ENCODE results near the gene FURIN. TPM values are rescaled to one million over a fixed set of nuclear protein-coding genes. Genes with fewer than 3 reads are reported as not detected.

Gene FURIN
- polyA plus RNA-seq, 2 of the 4 experiments (the other 2 are of a cell fraction): 16.8 to 33.3 TPM

- ChIA-PET CTCF (interaction anchor here (1.1 to 3.0 kb wide), 2 partner anchors 30 to 56 kb away, joined by 3 to 11 read pairs; no protein-coding TSS in a partner anchor), POLR2A (no interaction called here)
- TF ChIP-seq CBX2 (IDR thresholded peaks at IDR 0.05; ENCODE audit: borderline replicate concordance, low read depth) (no peak), FOSB (CRISPR knock-in tag; IDR thresholded peaks at IDR 0.05) (no peak), USF2 (IDR thresholded peaks at IDR 0.05) (no peak), ZFP36 (IDR thresholded peaks at IDR 0.05; ENCODE audit: borderline replicate concordance, partially characterized antibody) (no peak), EHF (CRISPR knock-in tag; IDR thresholded peaks at IDR 0.05) (no peak), EP300 (IDR thresholded peaks at IDR 0.05) (no peak), HOXA7 (CRISPR knock-in tag; IDR thresholded peaks at IDR 0.05) (no peak), RCOR1 (IDR thresholded peaks at IDR 0.05; ENCODE audit: low read depth, low read length) (no peak), SMC3 (IDR thresholded peaks at IDR 0.05) (no peak), ZNF302 (CRISPR knock-in tag; IDR thresholded peaks at IDR 0.05) (no peak), CBX8 (IDR thresholded peaks at IDR 0.05) (no peak)
- TF ChIP-seq, protein P1, sequence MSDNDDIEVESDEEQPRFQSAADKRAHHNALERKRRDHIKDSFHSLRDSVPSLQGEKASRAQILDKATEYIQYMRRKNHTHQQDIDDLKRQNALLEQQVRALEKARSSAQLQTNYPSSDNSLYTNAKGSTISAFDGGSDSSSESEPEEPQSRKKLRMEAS (IDR thresholded peaks at IDR 0.05): no peak
- Histone ChIP-seq H3K27ac (no peak overlapping the region), H3K4me3 (no peak overlapping the region), H3K4me2 (no peak overlapping the region), H3K4me1 (no peaks in the 10 kb centered on the region), H3K9me3 (no peaks in the 10 kb centered on the region)
- FAIRE-seq (no peak), DNase-seq (ENCODE audit: low read depth in 1 of 2, low spot score in 1 of 2) (no peak), ATAC-seq (no peak; a peak in 1 of 6 replicates)
- WGBS (ENCODE audit: missing lambda C conversion rate): 81% methylated on average over 15 of the region's 15 CpGs
Observed at GRCh38 chr15:90829942-90830440, 38.4 kb upstream of the FURIN start.

- ATAC-seq (no peak), DNase-seq (ENCODE audit: low read depth in 1 of 2, low spot score in 1 of 2) (no peak), FAIRE-seq (no peak)
- 65% methylated on average over 5 of the region's 5 CpGs for WGBS (ENCODE audit: missing lambda C conversion rate)
- Histone ChIP-seq H3K27ac (no peak overlapping the region), H3K4me3 (no peak overlapping the region), H3K9me3 (no peaks in the 10 kb centered on the region), H3K4me1 (peaks cover 10% of the 10 kb centered on the region), H3K4me2 (no peak overlapping the region)
- TF ChIP-seq ZC3H11A (IDR thresholded peaks at IDR 0.05) (no peak), MAZ (IDR thresholded peaks at IDR 0.05; ENCODE audit: borderline replicate concordance, low read depth, low read length) (no peak), ELK1 (IDR thresholded peaks at IDR 0.05; ENCODE audit: low read depth, low read length) (no peak), GATA3 (IDR thresholded peaks at IDR 0.05; ENCODE audit: borderline replicate concordance) (no peak), HEYL (CRISPR knock-in tag; IDR thresholded peaks at IDR 0.05) (no peak), RARB (CRISPR knock-in tag; IDR thresholded peaks at IDR 0.05) (no peak), HOXB13 (CRISPR knock-in tag; IDR thresholded peaks at IDR 0.05; ENCODE audit: low read depth) (no peak), PBX3 (IDR thresholded peaks at IDR 0.05) (no peak), RCOR1 (IDR thresholded peaks at IDR 0.05; ENCODE audit: low read depth, low read length) (no peak), CBX8 (IDR thresholded peaks at IDR 0.05) (no peak), JUNB (IDR thresholded peaks at IDR 0.05) (no peak), MAFK (IDR thresholded peaks at IDR 0.05; ENCODE audit: partially characterized antibody) (no peak), RAD21 (conservative IDR thresholded peaks at IDR 0.05 in 1 of 2, IDR thresholded peaks at IDR 0.05 in 1 of 2) (no peak), JUN (IDR thresholded peaks at IDR 0.05) (no peak)
- TF ChIP-seq, protein P2, sequence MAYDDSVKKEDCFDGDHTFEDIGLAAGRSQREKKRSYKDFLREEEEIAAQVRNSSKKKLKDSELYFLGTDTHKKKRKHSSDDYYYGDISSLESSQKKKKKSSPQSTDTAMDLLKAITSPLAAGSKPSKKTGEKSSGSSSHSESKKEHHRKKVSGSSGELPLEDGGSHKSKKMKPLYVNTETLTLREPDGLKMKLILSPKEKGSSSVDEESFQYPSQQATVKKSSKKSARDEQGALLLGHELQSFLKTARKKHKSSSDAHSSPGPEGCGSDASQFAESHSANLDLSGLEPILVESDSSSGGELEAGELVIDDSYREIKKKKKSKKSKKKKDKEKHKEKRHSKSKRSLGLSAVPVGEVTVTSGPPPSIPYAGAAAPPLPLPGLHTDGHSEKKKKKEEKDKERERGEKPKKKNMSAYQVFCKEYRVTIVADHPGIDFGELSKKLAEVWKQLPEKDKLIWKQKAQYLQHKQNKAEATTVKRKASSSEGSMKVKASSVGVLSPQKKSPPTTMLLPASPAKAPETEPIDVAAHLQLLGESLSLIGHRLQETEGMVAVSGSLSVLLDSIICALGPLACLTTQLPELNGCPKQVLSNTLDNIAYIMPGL (CRISPR knock-in tag; IDR thresholded peaks at IDR 0.05; ENCODE audit: borderline replicate concordance): no peak
- ChIA-PET CTCF (interaction anchor here (1.4 kb wide), 1 partner anchor 67 kb away, joined by 3 read pairs; no protein-coding TSS in a partner anchor), POLR2A (no interaction called here)
Observed at GRCh38 chr15:90834626-90835025, 33.8 kb upstream of the FURIN start.
